Measurements from ENCODE around the gene TFPI2. TPM values are rescaled to one million over a fixed set of nuclear protein-coding genes. Genes with fewer than 3 reads are reported as not detected.

TFPI2 gene
- total RNA-seq, 2 experiments from 2014 or later: not detected

- no peaks in the 10 kb centered on the region for H3K4me1 Mint-ChIP-seq
- CTCF ChIA-PET: no interaction called here
- H3K4me3 Mint-ChIP-seq: no peak overlapping the region
- H3K9me3 Mint-ChIP-seq: no peaks in the 10 kb centered on the region
- POLR2A ChIA-PET: no interaction called here
- H3K36me3 Mint-ChIP-seq (ENCODE audit: low read depth): no peaks in the 10 kb centered on the region
- no peak overlapping the region for H3K27ac Mint-ChIP-seq
- H3K27me3 Mint-ChIP-seq: peaks cover 28% of the 10 kb centered on the region
- no peak for DNase-seq
Measured at GRCh38 chr7:93895859-93896600, 5.5 kb upstream of the TFPI2 start.

- Mint-ChIP-seq H3K27me3 (peaks cover 34% of the 10 kb centered on the region), H3K4me3 (no peak overlapping the region), H3K36me3 (ENCODE audit: low read depth) (no peaks in the 10 kb centered on the region), H3K9me3 (no peaks in the 10 kb centered on the region), H3K27ac (no peak overlapping the region), H3K4me1 (peaks cover 4% of the 10 kb centered on the region)
- DNase-seq: no peak
- ChIA-PET POLR2A (no interaction called here), CTCF (no interaction called here)
Measured at GRCh38 chr7:93894966-93895640, 4.5 kb upstream of the TFPI2 start.

GRCh38 chr7:93894426-93894825 is 3.9 kb upstream of the TFPI2 start:
- Mint-ChIP-seq H3K4me3 (no peak overlapping the region), H3K36me3 (ENCODE audit: low read depth) (no peaks in the 10 kb centered on the region), H3K27me3 (peaks cover 38% of the 10 kb centered on the region), H3K9me3 (no peaks in the 10 kb centered on the region), H3K27ac (no peak overlapping the region), H3K4me1 (peaks cover 10% of the 10 kb centered on the region)
- DNase-seq: no peak
- ChIA-PET POLR2A (no interaction called here), CTCF (no interaction called here)

GRCh38 chr7:93890041-93890463 is 501 bp downstream of the TFPI2 start:
- H3K9me3 Mint-ChIP-seq: no peaks in the 10 kb centered on the region
- no peak overlapping the region for H3K27ac Mint-ChIP-seq
- CTCF ChIA-PET: interaction anchor here (1.0 kb wide), 1 partner anchor 11 kb away, joined by 3 read pairs; no protein-coding TSS in a partner anchor
- H3K27me3 Mint-ChIP-seq: peaks cover 56% of the 10 kb centered on the region
- H3K4me3 Mint-ChIP-seq: peak overlapping the region; percentile 42
- no peak for DNase-seq
- H3K36me3 Mint-ChIP-seq (ENCODE audit: low read depth): no peaks in the 10 kb centered on the region
- H3K4me1 Mint-ChIP-seq: peaks cover 10% of the 10 kb centered on the region
- POLR2A ChIA-PET: no interaction called here

- Mint-ChIP-seq H3K36me3 (ENCODE audit: low read depth) (no peaks in the 10 kb centered on the region), H3K27me3 (peaks cover 55% of the 10 kb centered on the region), H3K27ac (no peak overlapping the region), H3K4me3 (no peak overlapping the region), H3K9me3 (no peaks in the 10 kb centered on the region), H3K4me1 (peaks cover 10% of the 10 kb centered on the region)
- no peak for DNase-seq
- POLR2A ChIA-PET: no interaction called here
- CTCF ChIA-PET: interaction anchor here (0.6 kb wide), 1 partner anchor 232 kb away, joined by 3 read pairs; no protein-coding TSS in a partner anchor
Measured at GRCh38 chr7:93889261-93889660, 1.3 kb downstream of the TFPI2 start.

- Mint-ChIP-seq H3K4me3 (no peak overlapping the region), H3K36me3 (ENCODE audit: low read depth) (no peaks in the 10 kb centered on the region), H3K27me3 (peaks cover 24% of the 10 kb centered on the region), H3K4me1 (peaks cover under 1% of the 10 kb centered on the region), H3K27ac (no peak overlapping the region), H3K9me3 (no peaks in the 10 kb centered on the region)
- ChIA-PET CTCF (no interaction called here), POLR2A (no interaction called here)
- no peak for DNase-seq
Measured at GRCh38 chr7:93884541-93884940, 6.0 kb downstream of the TFPI2 start.

GRCh38 chr7:93883917-93884345 is 6.6 kb downstream of the TFPI2 start:
- POLR2A ChIA-PET: no interaction called here
- H3K27me3 Mint-ChIP-seq: peaks cover 18% of the 10 kb centered on the region
- no peak overlapping the region for H3K27ac Mint-ChIP-seq
- H3K36me3 Mint-ChIP-seq (ENCODE audit: low read depth): no peaks in the 10 kb centered on the region
- H3K9me3 Mint-ChIP-seq: no peaks in the 10 kb centered on the region
- H3K4me3 Mint-ChIP-seq: no peak overlapping the region
- H3K4me1 Mint-ChIP-seq: no peaks in the 10 kb centered on the region
- CTCF ChIA-PET: no interaction called here
- DNase-seq: no peak

GRCh38 chr7:93883078-93883916 is 7.3 kb downstream of the TFPI2 start:
- no peaks in the 10 kb centered on the region for H3K9me3 Mint-ChIP-seq
- ChIA-PET POLR2A (no interaction called here), CTCF (no interaction called here)
- no peak overlapping the region for H3K27ac Mint-ChIP-seq
- H3K4me1 Mint-ChIP-seq: no peaks in the 10 kb centered on the region
- DNase-seq: no peak
- peaks cover 12% of the 10 kb centered on the region for H3K27me3 Mint-ChIP-seq
- no peak overlapping the region for H3K4me3 Mint-ChIP-seq
- H3K36me3 Mint-ChIP-seq (ENCODE audit: low read depth): no peaks in the 10 kb centered on the region

GRCh38 chr7:93882468-93882867 is 8.1 kb downstream of the TFPI2 start:
- no peaks in the 10 kb centered on the region for H3K9me3 Mint-ChIP-seq
- no peak for DNase-seq
- ChIA-PET POLR2A (no interaction called here), CTCF (no interaction called here)
- H3K4me1 Mint-ChIP-seq: no peaks in the 10 kb centered on the region
- peaks cover 5% of the 10 kb centered on the region for H3K27me3 Mint-ChIP-seq
- H3K4me3 Mint-ChIP-seq: no peak overlapping the region
- H3K36me3 Mint-ChIP-seq (ENCODE audit: low read depth): no peaks in the 10 kb centered on the region
- no peak overlapping the region for H3K27ac Mint-ChIP-seq

GRCh38 chr7:93879356-93879755 is 11.2 kb downstream of the TFPI2 start:
- Mint-ChIP-seq H3K36me3 (ENCODE audit: low read depth) (no peaks in the 10 kb centered on the region), H3K27me3 (no peaks in the 10 kb centered on the region), H3K27ac (no peak overlapping the region), H3K4me3 (no peak overlapping the region), H3K9me3 (no peaks in the 10 kb centered on the region), H3K4me1 (no peaks in the 10 kb centered on the region)
- ChIA-PET POLR2A (no interaction called here), CTCF (no interaction called here)
- DNase-seq: no peak

- H3K36me3 Mint-ChIP-seq (ENCODE audit: low read depth): no peaks in the 10 kb centered on the region
- no peaks in the 10 kb centered on the region for H3K4me1 Mint-ChIP-seq
- H3K4me3 Mint-ChIP-seq: no peak overlapping the region
- no peaks in the 10 kb centered on the region for H3K27me3 Mint-ChIP-seq
- no peak overlapping the region for H3K27ac Mint-ChIP-seq
- POLR2A ChIA-PET: no interaction called here
- CTCF ChIA-PET: no interaction called here
- no peak for DNase-seq
- H3K9me3 Mint-ChIP-seq: no peaks in the 10 kb centered on the region
Measured at GRCh38 chr7:93877742-93878141, 12.8 kb downstream of the TFPI2 start.

GRCh38 chr7:93873998-93874574 is 16.5 kb downstream of the TFPI2 start:
- no peak overlapping the region for H3K27ac Mint-ChIP-seq
- H3K9me3 Mint-ChIP-seq: no peaks in the 10 kb centered on the region
- no peak for DNase-seq
- H3K4me1 Mint-ChIP-seq: no peaks in the 10 kb centered on the region
- ChIA-PET POLR2A (no interaction called here), CTCF (no interaction called here)
- H3K36me3 Mint-ChIP-seq (ENCODE audit: low read depth): no peaks in the 10 kb centered on the region
- H3K4me3 Mint-ChIP-seq: no peak overlapping the region
- H3K27me3 Mint-ChIP-seq: no peaks in the 10 kb centered on the region

- ChIA-PET POLR2A (no interaction called here), CTCF (interaction anchor here (0.6 kb wide), 1 partner anchor 581 kb away, joined by 5 read pairs; no protein-coding TSS in a partner anchor)
- H3K27ac Mint-ChIP-seq: no peak overlapping the region
- H3K27me3 Mint-ChIP-seq: no peaks in the 10 kb centered on the region
- no peaks in the 10 kb centered on the region for H3K4me1 Mint-ChIP-seq
- no peak for DNase-seq
- H3K4me3 Mint-ChIP-seq: no peak overlapping the region
- no peaks in the 10 kb centered on the region for H3K36me3 Mint-ChIP-seq (ENCODE audit: low read depth)
- no peaks in the 10 kb centered on the region for H3K9me3 Mint-ChIP-seq
Measured at GRCh38 chr7:93866886-93867285, 23.7 kb downstream of the TFPI2 start.
